Skin epidermis (tissue), 12 donors: Measurements from ENCODE around the gene TRDMT1.

ENCODE experiments used
- H3K27ac ChIP-seq, 21 experiments: fragments of 200-600 bp; sonication (generic) in 11 of 21; one replicate each; pipeline ENCODE4 v1.5.0; 2020; ENCODE audit warnings: mild to moderate bottlenecking in 3 of 21, inconsistent platforms in 2 of 21, moderate library complexity in 2 of 21
- H3K4me3 ChIP-seq, 7 experiments: fragments of 200-600 bp; sonication (generic) in 2 of 7; one replicate each; pipeline ENCODE4 v1.5.0; 2020; ENCODE audit warnings: inconsistent platforms in 2 of 7, mild to moderate bottlenecking in 2 of 7, moderate library complexity in 1 of 7

TRDMT1 gene

GRCh38 chr10:17144757-17145156, 56.7 kb downstream of the TRDMT1 start:
- Histone ChIP-seq H3K27ac (no peak overlapping the region), H3K4me3 (no peak overlapping the region)

GRCh38 chr10:17144032-17144431, 57.4 kb downstream of the TRDMT1 start:
- no peak overlapping the region for H3K27ac ChIP-seq
- H3K4me3 ChIP-seq: no peak overlapping the region

DNA sequence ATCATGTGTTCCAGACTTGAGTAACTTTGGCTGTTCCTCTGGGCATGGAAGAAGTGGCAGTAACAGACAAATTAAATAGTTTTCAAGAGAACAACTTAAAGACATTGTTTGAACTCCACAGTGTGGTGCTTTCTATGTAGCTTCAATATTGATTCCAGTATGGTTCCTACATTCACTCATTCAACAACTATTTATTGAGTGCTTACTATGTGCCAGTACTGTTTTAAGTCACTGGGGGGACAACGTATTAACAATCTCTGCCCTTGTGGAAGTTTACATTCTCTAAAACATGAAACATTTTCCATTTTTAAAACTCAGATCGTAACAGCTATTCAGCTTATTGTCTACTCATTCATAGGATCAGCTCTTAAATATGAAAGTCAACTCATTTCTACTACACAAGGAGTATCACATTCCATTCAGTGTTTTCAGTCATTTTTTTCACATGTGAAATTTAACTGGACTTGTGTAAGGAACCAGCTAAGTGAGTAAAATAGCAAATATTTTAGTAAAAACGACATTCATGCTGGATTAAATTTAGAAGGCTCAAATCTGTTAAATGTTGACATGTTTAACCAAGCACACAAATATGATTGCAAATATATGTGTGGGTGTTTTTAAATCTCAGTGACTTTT, 58.3 kb downstream of the TRDMT1 start:
- Histone ChIP-seq H3K4me3 (no peak overlapping the region), H3K27ac (no peak overlapping the region)

DNA sequence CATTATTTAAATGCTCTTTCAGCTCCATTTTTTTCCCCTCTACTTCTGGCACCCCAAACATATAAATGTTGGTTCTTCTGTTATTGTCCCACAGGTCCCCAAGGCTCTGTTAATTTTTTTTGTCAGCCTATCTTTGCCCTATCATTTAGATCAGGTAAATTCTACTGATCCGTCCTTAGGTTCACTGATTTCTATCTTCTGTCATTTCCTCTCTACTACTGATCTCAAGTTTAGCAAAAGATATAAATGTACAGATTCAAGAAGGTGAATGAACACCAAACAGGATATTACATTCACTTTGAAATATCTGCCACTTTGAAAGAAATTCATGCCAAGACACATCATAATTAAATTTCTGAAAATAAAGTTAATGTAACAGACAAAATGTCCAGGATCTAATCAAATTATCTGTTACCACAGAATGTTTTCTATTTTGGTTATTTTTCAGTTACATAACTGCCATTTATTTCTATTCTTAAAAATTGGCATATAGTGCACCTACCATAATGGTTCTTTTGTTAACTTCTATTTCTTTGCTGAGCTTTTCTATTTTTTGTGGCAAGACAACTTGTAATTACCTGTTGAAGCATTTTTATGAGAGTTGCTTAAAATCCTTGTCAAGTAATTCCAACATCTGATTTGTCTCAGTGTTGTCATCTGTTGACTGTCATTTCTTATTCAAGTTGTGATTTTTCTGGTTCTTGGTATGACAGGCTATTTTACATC, 59.8 kb downstream of the TRDMT1 start:
- Histone ChIP-seq H3K4me3 (no peak overlapping the region), H3K27ac (no peak overlapping the region)

DNA sequence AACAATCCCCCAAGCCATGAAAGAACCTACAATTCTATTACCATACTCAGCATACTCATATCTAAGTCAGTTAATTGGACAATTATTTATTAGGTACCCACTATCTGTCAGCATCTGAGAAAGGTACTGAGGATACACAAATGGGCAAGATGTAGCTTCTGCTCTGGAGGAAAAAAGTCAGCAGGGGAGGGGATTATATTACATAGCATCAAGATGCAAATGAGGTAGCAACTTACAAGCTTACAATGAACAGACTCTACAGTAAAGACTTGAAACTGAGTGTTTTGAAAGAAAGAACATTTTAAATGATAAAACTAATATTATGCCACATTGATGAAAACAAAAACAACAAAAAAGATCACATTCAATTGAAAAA, 61.1 kb downstream of the TRDMT1 start:
- no peak overlapping the region for H3K27ac ChIP-seq

GRCh38 chr10:17138460-17139042, 62.9 kb downstream of the TRDMT1 start:
- Histone ChIP-seq H3K27ac (no peak overlapping the region), H3K4me3 (no peak overlapping the region)

More for the DNA sequence above, 61.1 kb downstream of the TRDMT1 start:
- H3K4me3 ChIP-seq: no peak overlapping the region

- Histone ChIP-seq H3K27ac (no peak overlapping the region), H3K4me3 (no peak overlapping the region)
These were observed 66.7 kb downstream of the TRDMT1 start for GRCh38 chr10:17134737-17135260.

- no peak overlapping the region for H3K4me3 ChIP-seq
- H3K27ac ChIP-seq: no peak overlapping the region
These were observed 67.2 kb downstream of the TRDMT1 start for GRCh38 chr10:17134282-17134681.

DNA sequence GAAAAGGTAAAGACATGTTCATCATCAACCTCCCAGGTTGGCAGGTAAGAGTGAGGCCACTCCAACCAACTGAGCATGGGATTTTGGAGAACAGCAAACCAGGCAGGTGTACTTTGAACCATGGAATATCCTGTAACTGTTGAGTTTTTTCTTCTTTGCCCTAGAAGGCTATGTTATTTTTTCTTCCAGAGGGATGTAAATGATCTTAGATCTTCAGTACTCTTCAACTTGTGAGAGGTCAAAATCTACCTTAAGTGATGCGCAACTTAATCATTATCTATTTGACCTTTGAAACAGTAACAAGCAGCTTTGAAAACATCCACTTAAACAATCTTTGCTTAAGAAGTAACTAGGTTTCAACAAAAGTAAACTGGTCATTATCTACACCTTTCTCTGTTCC, 71.7 kb downstream of the TRDMT1 start, which contains the start of gene CUBN:
CUBN (minus strand) TSS at position 71 of the 400 bp plus-strand sequence; CDS start at position 25, 46 bp downstream.
- Histone ChIP-seq H3K27ac (no peak within 1 kb of the TSS), H3K4me3 (no peak within 1 kb of the TSS)

GRCh38 chr10:17128261-17128660, 73.2 kb downstream of the TRDMT1 start:
- Histone ChIP-seq H3K4me3 (no peak overlapping the region), H3K27ac (no peak overlapping the region)

DNA sequence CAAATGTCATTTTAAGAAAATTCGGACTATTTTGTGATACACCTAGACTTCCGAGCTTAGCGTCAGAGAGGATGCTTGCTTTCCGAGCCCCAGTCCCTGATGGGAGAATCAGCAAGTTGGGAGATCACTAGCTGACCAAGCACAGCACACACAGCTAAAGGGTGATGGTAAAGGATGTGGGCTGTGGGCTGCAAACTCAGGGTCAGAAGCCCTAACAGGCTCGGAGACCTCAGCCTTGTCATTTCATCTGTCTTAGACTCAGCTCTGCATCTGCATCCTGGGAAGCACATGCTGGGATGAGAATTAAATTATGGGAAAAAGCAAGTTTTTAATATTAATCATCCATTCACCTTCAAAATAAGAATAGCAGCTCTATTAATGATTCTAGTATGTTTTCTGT, 75.1 kb downstream of the TRDMT1 start:
- Histone ChIP-seq H3K27ac (no peak overlapping the region), H3K4me3 (no peak overlapping the region)

- Histone ChIP-seq H3K4me3 (no peak overlapping the region), H3K27ac (no peak overlapping the region)
These were observed 76.1 kb downstream of the TRDMT1 start for GRCh38 chr10:17125206-17125893.

DNA sequence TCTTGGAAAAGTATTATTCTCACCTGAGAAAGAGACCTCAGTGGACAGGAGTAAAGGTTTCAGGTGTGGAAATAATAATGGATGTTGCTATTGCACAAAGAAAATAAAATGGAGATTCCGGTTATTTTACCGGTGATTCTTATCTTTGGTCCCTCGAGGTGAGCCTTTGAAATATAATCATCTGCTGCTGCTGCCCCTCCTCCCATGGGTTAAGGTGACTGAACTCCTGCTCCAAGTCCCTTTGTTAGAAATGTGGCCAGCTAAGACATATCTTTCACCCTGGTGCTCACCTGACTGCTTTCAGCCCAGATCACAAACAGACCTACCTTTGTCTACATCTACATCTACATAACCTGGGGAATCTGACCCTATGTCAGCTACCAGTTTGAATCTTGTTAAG, 77.5 kb downstream of the TRDMT1 start:
- Histone ChIP-seq H3K4me3 (no peak overlapping the region), H3K27ac (no peak overlapping the region)

DNA sequence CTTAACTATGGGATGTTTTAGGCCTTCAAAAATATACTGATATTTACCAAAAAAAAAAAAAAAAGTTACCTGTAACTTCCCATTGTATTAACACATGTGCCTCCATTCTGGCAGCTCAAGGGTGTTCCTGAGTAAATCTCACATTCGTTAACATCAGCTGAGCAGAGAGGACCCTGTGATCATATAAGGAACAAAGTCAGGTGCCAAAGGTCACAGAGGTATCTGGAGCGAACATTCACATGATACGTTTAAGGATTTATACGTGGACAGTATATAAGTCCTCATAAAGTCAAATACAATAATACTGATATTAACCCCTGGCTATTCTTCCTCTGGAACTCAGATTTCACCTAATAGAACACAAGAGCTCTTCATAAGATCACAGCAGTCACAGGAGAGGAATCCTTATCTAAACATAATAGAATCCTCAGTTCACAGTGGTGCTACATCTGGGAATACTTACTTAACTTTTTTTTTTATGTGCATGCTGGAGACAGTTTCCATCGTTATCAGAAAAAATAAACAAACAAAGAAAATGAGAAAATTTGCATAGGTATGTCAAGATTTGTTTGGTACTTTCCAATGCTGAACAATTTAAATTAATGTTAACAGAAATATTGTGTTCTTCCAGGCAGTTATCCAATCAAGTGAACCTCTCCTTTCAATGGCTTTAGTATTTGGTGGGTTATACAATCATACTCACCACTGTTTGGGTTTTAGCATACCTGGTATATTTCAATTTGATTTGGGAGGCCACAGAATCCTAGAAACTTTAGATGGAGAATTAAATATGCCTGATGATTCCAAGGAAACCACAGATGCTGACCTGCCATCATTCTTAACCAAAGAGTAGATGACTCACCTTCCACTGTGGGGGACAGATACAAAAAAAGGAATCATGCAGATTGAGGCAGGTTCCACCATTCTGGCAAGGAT, 78.5 kb downstream of the TRDMT1 start:
- H3K27ac ChIP-seq: no peak overlapping the region
- H3K4me3 ChIP-seq: no peak overlapping the region

GRCh38 chr10:17122052-17122451, 79.4 kb downstream of the TRDMT1 start:
- H3K4me3 ChIP-seq: no peak overlapping the region
- H3K27ac ChIP-seq: no peak overlapping the region

- no peak overlapping the region for H3K4me3 ChIP-seq
- no peak overlapping the region for H3K27ac ChIP-seq
These were observed 80.8 kb downstream of the TRDMT1 start for GRCh38 chr10:17120694-17121093.

GRCh38 chr10:17119845-17120244, 81.6 kb downstream of the TRDMT1 start:
- H3K4me3 ChIP-seq: no peak overlapping the region

DNA sequence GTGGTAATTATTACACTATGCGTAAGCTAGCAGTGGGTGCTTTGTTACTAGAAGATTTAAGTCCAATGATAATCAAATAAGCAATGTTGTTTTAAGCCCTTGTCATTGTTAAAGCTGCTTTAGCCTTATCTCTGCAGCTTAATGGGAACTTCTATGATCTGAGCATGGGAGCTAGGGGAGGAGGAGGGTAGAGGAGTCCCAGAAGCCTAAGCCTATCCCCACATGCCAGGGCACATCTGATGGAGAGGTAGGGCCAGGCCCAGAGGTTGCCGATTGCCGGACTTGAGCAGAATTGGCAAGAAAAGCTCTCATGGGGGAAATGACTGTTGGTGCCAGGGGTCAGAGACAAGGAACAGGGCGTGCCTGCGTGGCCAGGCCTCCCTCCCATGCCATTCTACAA, 85.3 kb downstream of the TRDMT1 start:
- Histone ChIP-seq H3K27ac (no peak overlapping the region), H3K4me3 (no peak overlapping the region)

More at GRCh38 chr10:17119845-17120244, 81.6 kb downstream of the TRDMT1 start:
- no peak overlapping the region for H3K27ac ChIP-seq

GRCh38 chr10:17115683-17116082, 85.8 kb downstream of the TRDMT1 start:
- Histone ChIP-seq H3K27ac (no peak overlapping the region), H3K4me3 (no peak overlapping the region)
